Activated T-cell treated with anti-CD3 and anti-CD28 coated beads, Interleukin-2, amount 50 U/mL, for 72 hours (primary cell): Measurements from ENCODE around the gene ANTXR2. TPM values are rescaled to one million over a fixed set of nuclear protein-coding genes. Genes with fewer than 3 reads are reported as not detected.
A peak's percentile ranks its signal among the peaks of the same experiment; 100 is the strongest.

Experiments used
- ATAC-seq, 2 donors: fragments of 150-1000 bp; cut with Tn5 transposase; replicated peaks in 1 of 2; 2 replicates each; pipeline ENCODE4 v1.10.0; 2021; ENCODE audit warnings: moderate library complexity in 2 of 2, mild to moderate bottlenecking in 1 of 2
- DNase-seq, 2 donors: peaks; one replicate each; pipeline ENCODE4 v3.0.0; 2021 to 2022; ENCODE audit warnings: mixed read lengths in 1 of 2
- H3K27ac Mint-ChIP-seq: one replicate; pipeline ENCODE4 v1.8.0; 2022; ENCODE audit warnings: mild to moderate bottlenecking, moderate library complexity, mixed read lengths
- H3K27me3 Mint-ChIP-seq: one replicate; pipeline ENCODE4 v1.8.0; 2022; ENCODE audit warnings: low read depth, mixed read lengths
- H3K36me3 Mint-ChIP-seq, 2 donors: one replicate each; pipeline ENCODE4 v1.8.0; 2022; ENCODE audit warnings: mixed read lengths in 2 of 2, mild to moderate bottlenecking in 1 of 2; ENCODE audit not compliant: insufficient read depth in 2 of 2
- H3K4me1 Mint-ChIP-seq: one replicate; pipeline ENCODE4 v1.8.0; 2022; ENCODE audit warnings: low read depth, mixed read lengths
- H3K4me3 Mint-ChIP-seq, 2 donors: one replicate each; pipeline ENCODE4 v1.8.0; 2022; ENCODE audit warnings: mild to moderate bottlenecking in 2 of 2, mixed read lengths in 2 of 2, moderate library complexity in 2 of 2
- H3K9me3 Mint-ChIP-seq, 2 donors: one replicate each; pipeline ENCODE4 v1.8.0; 2022; ENCODE audit warnings: mixed read lengths in 2 of 2
- total RNA-seq, 2 donors: library from RNA; stranded (reverse); gene quantifications; one replicate each; pipeline ENCODE4 v1.2.3, GENCODE V29; 2022

ANTXR2 gene
- total RNA-seq, 2 donors from 2014 or later = 6.7 to 12.4 TPM

DNA sequence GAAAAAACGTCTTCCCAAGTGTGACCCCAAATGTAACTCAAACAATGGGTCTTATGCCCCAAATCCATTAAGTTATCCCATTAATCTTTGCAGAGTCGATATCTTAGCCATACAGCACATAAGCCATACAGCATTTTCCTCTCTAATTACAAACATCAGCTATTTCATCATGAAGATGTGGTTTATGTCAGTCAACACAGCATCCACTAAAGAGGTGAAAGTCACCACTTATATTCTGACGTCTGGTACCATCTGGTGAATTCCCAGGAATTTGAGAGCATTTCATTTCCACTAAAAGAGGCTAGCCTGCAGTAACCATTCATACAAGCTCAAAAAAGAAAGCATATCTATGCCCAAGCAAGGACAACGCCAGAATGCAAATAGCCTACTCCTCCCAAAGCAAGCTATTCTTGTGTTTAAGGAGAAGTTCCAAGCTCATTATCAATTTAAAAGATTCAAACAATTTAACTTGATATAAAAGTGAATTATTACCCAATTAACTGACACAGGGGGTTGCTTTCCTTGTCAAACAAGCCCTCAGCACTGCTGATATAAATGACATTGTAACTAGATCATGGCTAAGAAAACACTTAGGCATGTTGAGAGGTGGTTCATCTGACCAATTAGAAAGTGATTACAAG, 203.3 kb downstream of the ANTXR2 start:
- Mint-ChIP-seq H3K4me1 (no peaks in the 10 kb centered on the region), H3K9me3 (no peaks in the 10 kb centered on the region), H3K27ac (no peak overlapping the region), H3K27me3 (peaks cover 8% of the 10 kb centered on the region), H3K4me3 (no peak overlapping the region), H3K36me3 (no peaks in the 10 kb centered on the region)
- DNase-seq (no peak), ATAC-seq (no peak)

DNA sequence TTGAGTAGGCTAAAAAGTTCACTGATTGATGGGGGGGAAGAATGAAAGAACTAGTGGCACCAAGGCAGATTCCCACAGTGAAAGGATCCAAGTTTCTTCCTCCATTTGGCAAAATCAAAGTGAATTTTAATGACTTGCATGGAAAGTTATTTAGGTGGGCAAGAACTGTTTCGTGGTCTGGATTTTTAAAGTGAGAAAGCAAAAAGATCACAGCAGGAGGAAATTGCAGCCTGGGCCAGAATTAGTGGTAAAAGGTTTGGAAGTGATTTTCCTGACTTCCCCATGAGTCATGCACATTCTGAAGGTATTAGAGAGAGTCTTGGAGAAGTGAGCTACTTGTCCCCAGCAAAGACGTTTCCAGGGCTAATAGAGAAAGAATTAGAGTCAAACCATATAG, 207.8 kb downstream of the ANTXR2 start:
- H3K4me3 Mint-ChIP-seq = no peak overlapping the region
- ATAC-seq (no peak), DNase-seq (no peak)
- H3K4me1 Mint-ChIP-seq = no peaks in the 10 kb centered on the region
- peaks cover 8% of the 10 kb centered on the region for H3K27me3 Mint-ChIP-seq
- H3K27ac Mint-ChIP-seq = no peak overlapping the region
- no peaks in the 10 kb centered on the region for H3K9me3 Mint-ChIP-seq
- no peaks in the 10 kb centered on the region for H3K36me3 Mint-ChIP-seq

GRCh38 chr4:79864500-79865200, 208.4 kb downstream of the ANTXR2 start:
- H3K27ac Mint-ChIP-seq = no peak overlapping the region
- H3K4me1 Mint-ChIP-seq = no peaks in the 10 kb centered on the region
- no peaks in the 10 kb centered on the region for H3K9me3 Mint-ChIP-seq
- no peak overlapping the region for H3K4me3 Mint-ChIP-seq
- ATAC-seq = no peak
- DNase-seq = no peak
- H3K27me3 Mint-ChIP-seq = peaks cover 3% of the 10 kb centered on the region
- no peaks in the 10 kb centered on the region for H3K36me3 Mint-ChIP-seq

DNA sequence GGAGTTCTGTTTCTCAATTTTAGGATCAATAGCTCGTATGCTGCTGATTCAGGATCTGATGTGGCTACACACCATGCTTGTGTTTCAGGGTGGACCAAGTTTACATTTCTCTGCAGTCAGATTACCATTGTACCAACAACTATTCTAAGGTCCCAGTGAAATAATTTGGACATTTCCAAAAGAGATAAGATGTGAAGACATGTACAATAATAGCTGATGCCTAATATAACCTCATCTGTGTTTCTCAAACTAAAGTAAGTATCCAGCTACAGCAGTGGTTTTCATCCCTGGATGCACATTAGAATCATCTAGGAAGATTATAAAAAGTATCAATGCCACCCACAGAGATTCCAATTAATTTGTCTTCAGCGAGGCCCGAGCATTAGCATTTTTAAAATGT, 209.7 kb downstream of the ANTXR2 start:
- H3K27me3 Mint-ChIP-seq = no peaks in the 10 kb centered on the region
- H3K9me3 Mint-ChIP-seq = no peaks in the 10 kb centered on the region
- no peaks in the 10 kb centered on the region for H3K36me3 Mint-ChIP-seq
- H3K4me3 Mint-ChIP-seq = no peak overlapping the region
- H3K27ac Mint-ChIP-seq = no peak overlapping the region
- H3K4me1 Mint-ChIP-seq = no peaks in the 10 kb centered on the region
- no peak for DNase-seq
- no peak for ATAC-seq

DNA sequence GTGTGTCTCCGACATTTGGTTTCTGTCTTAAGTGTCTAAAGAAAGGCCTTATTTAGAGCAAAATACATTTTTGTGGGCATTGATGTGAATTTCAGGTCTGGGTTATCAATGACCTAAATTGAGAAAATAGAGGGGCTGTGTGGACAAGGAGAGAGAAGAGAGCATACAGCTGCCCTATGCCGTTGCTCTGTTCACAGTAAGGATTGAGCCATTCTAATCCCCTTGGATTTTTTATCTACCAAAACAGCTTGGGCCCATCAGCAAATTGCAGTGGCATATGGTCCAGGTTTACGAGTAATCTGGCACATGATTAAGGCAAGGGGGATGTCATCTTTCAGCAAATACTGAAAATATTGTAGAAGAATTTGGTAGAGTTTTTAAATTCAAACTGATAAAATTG, 210.2 kb downstream of the ANTXR2 start:
- Mint-ChIP-seq H3K9me3 (no peaks in the 10 kb centered on the region), H3K36me3 (no peaks in the 10 kb centered on the region), H3K27me3 (no peaks in the 10 kb centered on the region), H3K4me3 (no peak overlapping the region), H3K4me1 (no peaks in the 10 kb centered on the region), H3K27ac (no peak overlapping the region)
- DNase-seq = no peak
- no peak for ATAC-seq

- no peaks in the 10 kb centered on the region for H3K36me3 Mint-ChIP-seq
- H3K27me3 Mint-ChIP-seq = no peaks in the 10 kb centered on the region
- DNase-seq = no peak
- no peaks in the 10 kb centered on the region for H3K4me1 Mint-ChIP-seq
- H3K9me3 Mint-ChIP-seq = no peaks in the 10 kb centered on the region
- no peak overlapping the region for H3K4me3 Mint-ChIP-seq
- no peak overlapping the region for H3K27ac Mint-ChIP-seq
- no peak for ATAC-seq
These were observed 215.2 kb downstream of the ANTXR2 start for GRCh38 chr4:79857811-79858210.

DNA sequence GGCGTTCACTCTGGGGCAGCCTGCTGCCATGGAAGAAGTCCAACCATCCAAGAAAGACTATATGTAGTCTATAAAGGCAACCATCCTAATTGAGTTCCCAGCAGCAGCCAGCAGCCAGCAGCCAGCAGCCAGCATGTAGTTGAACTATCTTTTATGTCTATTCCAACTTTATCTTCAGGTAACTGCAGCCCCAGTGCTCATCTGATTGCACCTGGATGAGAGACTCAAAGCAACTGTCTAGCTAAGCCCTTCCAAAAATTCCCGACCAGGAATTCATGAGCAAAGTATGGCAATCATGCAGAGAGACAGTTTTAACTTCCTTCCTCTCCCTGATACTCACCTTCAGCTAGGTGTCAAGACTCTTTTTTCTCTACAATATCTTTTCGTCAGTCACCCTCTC, 216.8 kb downstream of the ANTXR2 start:
- H3K9me3 Mint-ChIP-seq = no peaks in the 10 kb centered on the region
- no peak overlapping the region for H3K4me3 Mint-ChIP-seq
- no peaks in the 10 kb centered on the region for H3K4me1 Mint-ChIP-seq
- no peak overlapping the region for H3K27ac Mint-ChIP-seq
- no peaks in the 10 kb centered on the region for H3K36me3 Mint-ChIP-seq
- no peaks in the 10 kb centered on the region for H3K27me3 Mint-ChIP-seq
- no peak for ATAC-seq
- DNase-seq = no peak

DNA sequence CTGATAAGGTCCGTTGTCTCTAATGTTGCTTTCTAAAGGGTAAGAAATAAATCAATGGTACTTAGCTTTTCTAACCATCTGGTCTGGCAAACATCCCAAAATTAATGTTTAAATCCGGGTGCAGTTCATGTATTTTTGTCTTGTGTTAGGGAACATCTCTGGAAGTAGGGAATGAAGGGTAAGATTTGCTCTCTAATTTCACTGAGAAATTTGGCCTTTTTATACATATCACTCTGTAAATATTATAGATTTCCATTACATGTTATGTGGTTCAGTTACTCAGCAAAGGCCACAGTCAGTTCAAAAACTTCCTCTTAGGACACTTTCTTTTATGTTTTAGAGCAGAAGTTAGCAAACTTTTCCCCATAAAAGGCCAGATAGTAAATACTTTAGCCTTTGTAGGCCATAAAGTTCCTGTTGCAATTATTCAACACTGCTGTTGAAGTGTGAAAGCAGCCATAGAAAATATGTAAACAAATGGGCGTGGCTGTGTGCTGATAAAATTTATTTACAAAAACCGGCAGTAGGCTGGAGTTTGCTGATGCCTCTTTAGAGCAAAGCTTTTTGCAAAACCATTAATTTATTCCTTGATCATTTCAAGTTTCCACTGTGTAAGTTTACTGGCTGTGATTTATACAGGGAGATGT, 218.1 kb downstream of the ANTXR2 start:
- Mint-ChIP-seq H3K27ac (no peak overlapping the region), H3K9me3 (no peaks in the 10 kb centered on the region), H3K27me3 (no peaks in the 10 kb centered on the region), H3K4me1 (no peaks in the 10 kb centered on the region), H3K36me3 (no peaks in the 10 kb centered on the region), H3K4me3 (no peak overlapping the region)
- no peak for DNase-seq
- ATAC-seq = no peak

DNA sequence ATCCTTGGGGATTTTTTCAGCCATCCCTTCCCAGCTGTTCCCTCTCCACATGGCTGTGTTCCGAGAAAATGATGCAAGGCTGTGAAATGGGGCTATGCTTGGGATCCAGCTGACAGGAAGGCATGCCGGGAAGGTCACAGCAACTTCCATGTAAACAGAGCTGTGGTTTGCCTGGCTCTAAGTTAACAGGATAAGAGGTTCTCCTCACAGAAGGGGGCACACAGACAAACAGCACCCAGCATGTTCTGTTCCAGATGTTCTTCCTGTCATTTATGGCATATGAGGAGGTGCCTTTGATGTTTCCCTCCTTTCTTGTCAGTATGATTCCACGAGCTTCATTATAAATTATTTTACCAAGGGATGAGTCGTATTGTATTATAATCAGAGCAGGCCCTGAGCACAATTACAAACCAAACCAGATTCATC, 220.7 kb downstream of the ANTXR2 start:
- Mint-ChIP-seq H3K27ac (no peak overlapping the region), H3K4me3 (no peak overlapping the region), H3K9me3 (no peaks in the 10 kb centered on the region), H3K36me3 (no peaks in the 10 kb centered on the region), H3K4me1 (no peaks in the 10 kb centered on the region), H3K27me3 (no peaks in the 10 kb centered on the region)
- no peak for ATAC-seq
- DNase-seq = no peak

- ATAC-seq = peak in 1 of 2 donors; percentile 36
- no peaks in the 10 kb centered on the region for H3K9me3 Mint-ChIP-seq
- H3K4me1 Mint-ChIP-seq = no peaks in the 10 kb centered on the region
These were observed 221.3 kb downstream of the ANTXR2 start for GRCh38 chr4:79851625-79852304.

More at GRCh38 chr4:79851625-79852304, 221.3 kb downstream of the ANTXR2 start:
- no peak for DNase-seq
- no peaks in the 10 kb centered on the region for H3K27me3 Mint-ChIP-seq
- no peak overlapping the region for H3K27ac Mint-ChIP-seq
- no peaks in the 10 kb centered on the region for H3K36me3 Mint-ChIP-seq
- no peak overlapping the region for H3K4me3 Mint-ChIP-seq

Other genes with a start within 250 kb of the ANTXR2 start
- gene PRDM8, start 124.3 kb upstream of the ANTXR2 start, total RNA-seq = 1 to 10 TPM; 1.8 to 3.3 TPM
- gene FGF5, start 193.4 kb upstream of the ANTXR2 start, total RNA-seq = not detected